SHP77 treated with DMSO at 0.1 percent for 48 hours (cell line): ENCODE measurements around the gene DPPA3.
"Not testable (repeated sequence)": the region's sequence is repeated elsewhere in the genome, so short reads cannot be mapped to it uniquely, and the experiment has no call there.

Source experiments
- DNase-seq: peaks from one replicate; lab custom pipeline; 2025; lab: John Stamatoyannopoulos, UW

DPPA3 gene

DNA sequence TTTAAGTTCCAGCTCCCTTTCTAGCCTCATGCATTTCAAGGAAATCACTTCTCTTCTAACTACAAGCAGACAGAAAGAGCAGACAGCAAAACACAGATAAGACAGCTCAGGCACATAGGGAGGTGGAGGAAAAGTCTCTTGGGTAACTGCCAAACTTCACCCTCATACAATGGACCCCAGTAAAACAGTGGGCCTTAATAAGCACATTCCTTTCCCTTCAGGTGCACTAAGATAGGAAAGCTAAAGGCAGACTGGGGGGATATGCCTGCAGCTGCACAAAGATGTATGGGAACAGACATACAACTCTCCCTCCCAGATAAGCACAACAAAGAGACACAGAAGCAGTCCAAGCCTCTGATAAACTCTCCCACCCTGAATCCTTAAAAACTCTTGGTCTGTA, 19.8 kb downstream of the DPPA3 start:
- not testable (repeated sequence) for DNase-seq

DNA sequence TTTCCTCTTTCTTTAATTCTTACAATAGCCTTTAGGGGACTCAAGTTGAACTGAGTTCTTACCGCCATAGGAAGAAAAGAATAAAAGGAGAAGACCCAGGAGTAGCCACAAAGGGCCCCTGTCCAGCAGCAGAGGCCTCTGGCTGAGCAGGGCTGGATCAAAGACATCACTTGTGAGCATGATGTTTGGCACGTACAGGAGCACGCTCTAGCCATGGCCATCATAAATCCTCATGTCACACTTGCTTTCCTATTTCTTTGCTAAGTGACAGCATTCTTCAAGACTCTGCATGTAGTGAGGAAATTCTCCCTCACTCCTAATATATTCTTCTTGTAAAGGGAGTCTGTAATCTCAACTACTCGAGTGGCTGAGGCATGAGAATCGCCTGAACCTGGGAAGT, 20.3 kb downstream of the DPPA3 start:
- no peak for DNase-seq

GRCh38 chr12:7732993-7733392, 21.8 kb downstream of the DPPA3 start:
- no peak for DNase-seq

GRCh38 chr12:7747246-7747645, 36.0 kb downstream of the DPPA3 start, which contains the start of gene CLEC4C:
Gene CLEC4C (minus strand): TSS chr12:7747375. CDS start chr12:7747348, 27 bp downstream.
- DNase-seq: no peak

DNA sequence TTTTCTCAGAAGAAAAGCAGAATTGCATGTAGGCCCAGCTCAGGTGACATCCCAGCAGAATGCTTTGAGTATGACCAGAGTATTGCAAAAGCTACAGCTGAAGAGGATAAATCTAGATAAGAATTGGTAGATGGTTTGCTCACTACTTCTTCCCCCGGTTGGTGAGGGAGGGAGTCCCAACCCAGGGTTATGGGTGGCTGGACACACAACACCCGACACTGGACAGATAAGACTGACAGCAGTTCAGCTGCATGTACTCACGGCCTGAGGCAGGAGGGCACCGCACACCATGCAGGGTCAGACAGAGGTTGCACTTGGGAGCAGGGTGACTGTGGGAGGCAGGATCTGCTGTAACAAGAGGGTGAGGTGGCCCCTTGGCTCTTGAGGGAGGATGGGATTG, 37.6 kb downstream of the DPPA3 start:
- DNase-seq: no peak

DNA sequence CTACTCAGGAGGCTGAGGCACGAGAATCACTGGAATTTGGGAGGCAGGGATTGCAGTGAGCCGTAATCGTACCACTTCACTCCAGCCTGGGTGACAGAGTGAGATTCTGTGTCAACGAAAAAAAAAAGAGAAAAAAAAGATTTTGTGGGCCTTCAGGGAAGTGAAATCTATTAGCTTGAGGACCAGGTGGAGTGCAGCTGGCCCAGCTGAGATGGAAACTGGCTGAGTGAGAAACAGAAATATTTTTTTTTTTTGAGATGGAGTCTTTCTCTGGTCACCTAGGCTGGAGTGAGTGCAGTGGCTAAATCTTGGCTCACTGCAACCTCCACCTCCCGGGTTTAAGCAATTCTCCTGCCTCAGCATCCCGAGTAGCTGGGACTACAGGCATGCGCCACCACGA, 38.2 kb downstream of the DPPA3 start:
- no peak for DNase-seq

GRCh38 chr12:7750350-7750749, 39.1 kb downstream of the DPPA3 start:
- no peak for DNase-seq

DNA sequence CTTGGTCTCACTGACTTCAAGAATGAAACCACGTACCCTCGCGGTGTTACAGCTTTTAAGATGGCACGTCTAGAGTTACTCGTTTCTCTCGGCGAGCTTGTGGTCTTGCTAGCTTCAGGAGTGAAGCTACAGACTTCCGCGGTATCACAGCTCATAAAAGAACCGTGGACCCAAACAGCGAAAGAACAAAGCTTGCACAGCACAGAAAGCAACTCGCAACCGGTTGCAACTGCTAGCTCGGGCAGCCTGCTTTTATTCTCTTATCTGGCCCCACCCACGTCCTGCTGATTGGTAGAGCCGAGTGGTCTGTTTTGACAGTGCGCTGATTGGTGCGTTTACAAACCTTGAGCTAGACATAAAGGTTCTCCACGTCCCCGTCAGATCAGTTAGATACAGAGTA, 40.2 kb downstream of the DPPA3 start:
- DNase-seq: no peak

- not testable (repeated sequence) for DNase-seq
These were observed 41.0 kb downstream of the DPPA3 start for GRCh38 chr12:7751941-7752922.

GRCh38 chr12:7755668-7756067, 44.4 kb downstream of the DPPA3 start:
- not testable (repeated sequence) for DNase-seq

- DNase-seq: no peak
These were observed 45.8 kb downstream of the DPPA3 start for GRCh38 chr12:7756993-7757392.

- DNase-seq: no peak
These were observed 47.5 kb downstream of the DPPA3 start for GRCh38 chr12:7758766-7759140.
